C4-2B (cell line): ENCODE results near the gene NDUFA13.

Source experiments
- H3K27ac ChIP-seq: fragments of 450-650 bp; 2 replicates; pipeline ENCODE4 v1.5.1; 2017
- ZFX ChIP-seq: fragments of 450-650 bp; IDR thresholded peaks from 2 replicates; pipeline ENCODE4 v1.6.1; 2017
- TF ChIP-seq, protein P1 (sequence below): fragments of 450-650 bp; conservative IDR thresholded peaks from 2 replicates; pipeline ENCODE4 v1.5.1; 2017; ENCODE audit warnings: mild to moderate bottlenecking

Gene NDUFA13

DNA sequence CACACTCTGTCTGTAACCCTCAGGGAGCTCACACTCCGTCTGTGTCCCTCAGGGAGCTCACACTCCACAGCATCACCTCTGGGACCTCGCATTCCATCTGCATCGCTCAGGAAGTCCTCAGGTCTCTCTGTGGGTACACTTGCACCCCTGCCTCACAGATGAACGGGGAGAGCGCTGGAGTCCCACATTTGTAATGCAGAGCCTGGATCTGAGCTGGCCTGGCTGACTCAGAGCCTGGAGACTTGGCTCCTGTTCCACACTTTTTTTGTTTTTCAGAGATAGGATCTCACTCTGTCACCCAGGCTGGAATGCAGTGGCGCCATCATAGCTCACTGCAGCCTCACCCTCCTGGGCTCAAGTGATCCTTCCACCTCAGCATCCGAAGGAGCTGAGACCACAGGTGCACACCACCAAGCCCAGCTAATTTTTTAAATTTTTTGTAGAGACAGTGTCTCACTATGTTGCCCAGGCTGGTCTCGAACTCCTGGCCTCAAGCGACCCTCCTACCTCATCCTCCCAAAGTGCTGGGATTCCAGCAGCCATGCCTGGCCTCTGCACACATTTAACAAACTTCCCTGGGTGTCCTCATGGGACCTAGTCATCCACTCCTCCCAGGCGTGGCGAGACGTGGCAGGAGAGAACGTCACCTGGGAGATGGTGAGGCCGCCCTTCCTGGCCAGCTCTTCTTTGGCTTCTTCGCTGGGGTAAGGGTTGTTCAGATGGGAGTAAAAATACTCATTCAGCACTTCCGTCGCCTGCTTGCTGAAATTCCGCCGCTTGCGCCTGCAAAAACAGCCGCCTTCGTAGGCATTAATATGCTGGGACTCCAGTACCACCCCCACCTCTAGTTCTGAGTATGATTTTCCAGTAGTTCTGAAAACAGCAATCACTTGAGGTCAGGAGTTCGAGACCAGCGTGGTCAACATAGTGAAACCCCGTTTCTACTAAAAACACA, 53.1 kb downstream of the NDUFA13 start:
- no peak for TF ChIP-seq ZFX
- TF ChIP-seq, protein P1, sequence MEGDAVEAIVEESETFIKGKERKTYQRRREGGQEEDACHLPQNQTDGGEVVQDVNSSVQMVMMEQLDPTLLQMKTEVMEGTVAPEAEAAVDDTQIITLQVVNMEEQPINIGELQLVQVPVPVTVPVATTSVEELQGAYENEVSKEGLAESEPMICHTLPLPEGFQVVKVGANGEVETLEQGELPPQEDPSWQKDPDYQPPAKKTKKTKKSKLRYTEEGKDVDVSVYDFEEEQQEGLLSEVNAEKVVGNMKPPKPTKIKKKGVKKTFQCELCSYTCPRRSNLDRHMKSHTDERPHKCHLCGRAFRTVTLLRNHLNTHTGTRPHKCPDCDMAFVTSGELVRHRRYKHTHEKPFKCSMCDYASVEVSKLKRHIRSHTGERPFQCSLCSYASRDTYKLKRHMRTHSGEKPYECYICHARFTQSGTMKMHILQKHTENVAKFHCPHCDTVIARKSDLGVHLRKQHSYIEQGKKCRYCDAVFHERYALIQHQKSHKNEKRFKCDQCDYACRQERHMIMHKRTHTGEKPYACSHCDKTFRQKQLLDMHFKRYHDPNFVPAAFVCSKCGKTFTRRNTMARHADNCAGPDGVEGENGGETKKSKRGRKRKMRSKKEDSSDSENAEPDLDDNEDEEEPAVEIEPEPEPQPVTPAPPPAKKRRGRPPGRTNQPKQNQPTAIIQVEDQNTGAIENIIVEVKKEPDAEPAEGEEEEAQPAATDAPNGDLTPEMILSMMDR: no peak
- H3K27ac ChIP-seq: no peak overlapping the region

DNA sequence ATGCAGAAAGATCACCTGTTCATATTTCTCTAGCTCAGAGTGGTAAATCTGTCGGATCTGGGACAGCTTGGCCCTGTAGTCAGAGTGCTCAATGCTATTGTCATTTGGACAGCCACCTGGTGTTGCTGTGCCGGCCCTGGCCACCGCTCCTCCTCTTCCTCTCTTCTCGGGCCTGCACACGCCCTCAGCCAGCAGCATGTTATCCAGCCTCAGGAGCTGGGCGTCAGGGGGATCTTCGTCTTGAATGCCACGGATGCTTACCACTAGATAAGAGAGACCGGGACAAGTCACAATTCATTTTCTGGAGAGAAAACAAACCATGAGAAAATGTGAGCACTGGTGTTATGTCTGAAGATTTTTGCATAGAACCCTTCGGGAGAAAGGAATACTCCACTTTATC, 54.5 kb downstream of the NDUFA13 start:
- no peak overlapping the region for H3K27ac ChIP-seq
- TF ChIP-seq, protein P1: no peak
- no peak for TF ChIP-seq ZFX

- no peak for TF ChIP-seq ZFX
- TF ChIP-seq, protein P1: no peak
Measured at GRCh38 chr19:19571071-19571786, 55.2 kb downstream of the NDUFA13 start.

GRCh38 chr19:19575411-19575810, 59.4 kb downstream of the NDUFA13 start:
- TF ChIP-seq, protein P1: no peak
- no peak for TF ChIP-seq ZFX
- no peak overlapping the region for H3K27ac ChIP-seq

More at GRCh38 chr19:19571071-19571786, 55.2 kb downstream of the NDUFA13 start:
- H3K27ac ChIP-seq: no peak overlapping the region
